NCI-H510A treated with DMSO at 0.1 percent for 48 hours (cell line): ENCODE results near the gene CACNA2D2.

Experiments
- DNase-seq: peaks from one replicate; lab custom pipeline; 2025; lab: John Stamatoyannopoulos, UW

CACNA2D2 gene

DNA sequence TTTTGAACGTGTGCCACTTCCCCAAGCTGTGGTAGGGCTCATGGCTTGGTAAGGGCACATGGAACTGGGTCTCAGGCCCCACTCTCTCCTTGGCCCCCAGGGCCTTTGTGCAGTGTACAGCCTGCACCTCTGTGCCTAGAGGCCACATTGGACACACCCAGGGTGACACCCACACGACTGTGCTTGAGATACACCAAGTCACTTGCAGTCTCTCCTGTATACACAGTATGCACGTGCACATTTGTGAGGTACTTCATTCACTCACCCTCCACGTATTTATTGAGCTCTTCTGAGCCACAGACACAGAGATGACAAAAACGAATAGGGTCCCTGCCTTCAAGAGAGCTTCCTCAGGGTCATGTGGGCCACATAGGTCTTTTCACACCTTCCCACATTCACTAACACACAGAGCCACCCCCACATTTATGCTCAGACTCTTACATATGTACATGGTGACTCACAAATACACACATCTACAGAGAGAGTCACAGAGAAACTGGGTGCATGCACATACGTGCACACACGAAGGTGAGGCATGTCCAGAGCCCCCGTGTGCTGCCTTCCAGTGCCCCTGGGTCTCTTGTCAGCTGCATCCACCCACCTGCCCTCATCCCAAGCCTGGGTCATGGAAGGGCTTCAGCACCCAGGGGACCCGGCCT lies 134.3 kb downstream of the CACNA2D2 start:
- no peak for DNase-seq

DNA sequence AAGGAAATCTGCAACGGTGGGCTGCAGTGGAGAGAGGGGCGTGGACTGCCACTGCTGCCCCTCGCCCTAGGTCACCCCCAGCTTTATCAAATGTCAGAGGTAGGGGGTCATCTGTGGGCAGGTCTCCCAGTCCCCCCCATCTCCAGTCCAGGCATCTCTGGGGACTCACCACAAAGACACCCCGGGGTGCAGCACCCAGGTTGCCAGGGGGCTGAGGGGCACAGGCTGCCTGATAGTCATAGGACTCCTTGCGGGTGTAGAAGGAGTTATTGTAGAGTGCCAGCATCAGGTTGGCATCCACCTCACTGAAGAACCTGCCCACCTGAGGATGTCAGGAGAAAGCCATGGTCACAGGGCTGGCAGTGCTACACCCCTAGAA lies 137.6 kb downstream of the CACNA2D2 start:
- DNase-seq = no peak

DNA sequence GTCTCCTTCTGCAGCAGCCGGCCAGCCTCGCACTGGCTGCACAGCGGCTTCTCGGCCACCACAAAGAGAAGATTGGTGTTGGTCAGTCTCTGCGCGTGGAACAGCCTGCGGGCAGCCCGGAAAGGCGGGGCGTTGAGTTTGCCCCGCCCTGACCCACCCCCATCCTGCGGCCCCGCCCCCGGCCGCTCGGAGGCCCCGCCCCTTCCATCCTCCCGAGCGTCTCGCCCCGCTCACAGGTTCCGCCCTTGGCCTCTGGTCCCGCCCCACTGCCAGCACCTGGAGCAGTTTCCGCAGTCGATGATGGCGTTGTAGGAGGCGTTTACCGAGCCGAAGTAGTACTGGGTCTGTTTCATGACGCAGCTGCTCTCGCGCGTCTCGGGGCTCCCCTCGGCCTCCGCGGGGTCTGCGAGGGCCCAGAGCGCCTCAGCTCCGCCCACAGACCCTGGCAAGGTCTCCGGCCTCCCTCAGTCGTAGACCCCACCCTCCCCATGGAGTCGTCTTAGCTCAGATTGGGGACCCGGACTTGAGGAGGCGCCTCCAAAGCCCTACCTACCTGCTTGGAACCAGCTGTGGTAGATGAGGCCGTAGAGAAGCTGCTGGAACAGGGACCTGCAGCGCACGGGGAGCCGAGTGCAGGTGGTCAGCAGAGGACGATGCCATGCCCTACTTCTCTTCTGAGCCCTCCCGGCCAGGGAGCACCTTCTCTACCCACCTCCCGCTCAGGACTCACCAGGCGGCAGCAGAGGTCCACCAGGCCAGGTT lies 138.2 kb downstream of the CACNA2D2 start:
- DNase-seq = no peak

DNA sequence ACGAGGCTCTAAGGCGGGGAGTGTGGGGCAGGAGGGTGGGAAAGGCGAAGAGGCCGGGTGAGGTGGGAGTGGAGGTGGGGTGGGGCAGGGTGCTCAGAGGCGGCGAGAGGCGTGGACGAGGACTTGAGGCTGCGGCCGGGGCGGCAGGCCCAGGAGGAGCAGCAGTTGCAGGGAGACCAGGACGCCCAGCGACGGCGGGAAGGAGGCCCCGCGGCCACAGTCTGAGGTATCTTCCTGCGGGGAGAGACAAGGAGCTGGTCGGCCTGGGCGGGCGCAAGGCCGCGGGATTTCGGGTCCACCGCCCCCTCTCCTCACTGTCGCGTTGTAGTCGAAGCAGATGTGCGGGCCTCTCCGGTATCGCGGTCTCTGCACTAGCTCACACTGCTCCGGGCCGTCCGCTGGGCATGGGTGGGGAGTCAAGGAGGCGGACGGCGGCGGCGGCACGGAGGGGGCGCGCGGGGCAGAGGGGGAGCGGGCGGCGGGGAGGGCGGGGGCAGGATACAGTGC lies 138.8 kb downstream of the CACNA2D2 start:
- no peak for DNase-seq

DNA sequence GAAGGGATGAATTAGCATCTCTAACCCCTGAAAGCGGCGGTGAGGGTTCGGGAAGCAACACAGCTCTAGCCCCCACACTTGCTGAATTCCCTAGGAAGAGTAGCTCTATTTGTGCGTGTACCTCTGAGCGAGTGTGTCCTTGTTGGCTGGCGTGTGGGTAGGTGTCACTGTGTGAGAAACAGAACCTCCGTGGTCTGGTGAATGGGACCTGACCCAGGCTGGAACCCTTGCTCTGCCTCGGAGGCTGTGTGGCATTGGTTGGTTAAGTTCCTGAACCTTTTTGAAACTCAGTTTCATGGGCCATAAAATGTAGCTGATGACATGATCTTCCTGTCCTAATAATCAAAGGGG lies 143.7 kb downstream of the CACNA2D2 start:
- DNase-seq = no peak

DNA sequence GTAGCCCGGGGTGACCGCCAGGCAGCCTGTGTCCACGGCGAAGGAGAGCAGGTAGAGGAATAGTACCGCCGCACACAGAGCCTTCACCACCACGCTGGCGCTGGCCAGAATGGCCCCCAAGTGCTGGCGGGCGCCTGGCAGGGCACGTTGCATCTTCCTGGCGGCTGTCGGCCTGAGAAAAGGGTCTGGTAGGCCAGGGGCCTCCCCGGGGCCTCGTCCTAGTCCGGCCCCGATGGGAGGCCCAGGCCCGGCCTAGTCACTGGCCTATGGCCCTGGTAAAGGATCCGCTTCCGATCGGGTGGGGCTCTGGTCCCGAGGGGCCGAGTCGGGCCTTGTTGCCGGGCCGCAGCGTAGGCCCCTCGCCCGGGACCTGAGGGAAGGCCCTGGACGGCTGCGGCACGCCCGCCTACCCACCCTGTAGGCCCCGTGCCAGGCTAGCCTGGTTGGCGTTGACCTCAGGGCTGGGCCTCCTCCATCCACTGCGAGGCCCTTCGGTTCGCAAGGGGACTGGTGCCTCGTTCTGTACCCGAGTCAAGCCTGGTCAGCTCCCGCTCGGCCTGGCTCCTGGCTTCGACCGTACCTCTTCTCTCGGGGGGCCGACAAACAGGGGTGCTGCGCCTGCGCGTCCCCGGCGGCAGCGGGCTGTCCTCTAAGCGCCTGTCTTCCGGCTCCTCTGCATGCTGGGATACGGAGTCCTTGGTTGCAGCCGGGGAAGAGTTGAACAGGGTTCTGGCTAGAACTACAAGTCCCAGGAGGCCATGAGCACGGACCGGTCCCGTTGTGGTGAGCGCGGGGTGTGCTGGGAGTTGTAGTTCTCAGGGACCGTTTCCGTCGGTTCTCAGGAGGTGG lies 144.3 kb downstream of the CACNA2D2 start, which contains the start of gene TMEM115:
Gene TMEM115 (minus strand): TSS at position 611 of the 849 bp plus-strand sequence. CDS start 458 bp downstream, at position 153.
- peak; percentile 87 for DNase-seq

DNA sequence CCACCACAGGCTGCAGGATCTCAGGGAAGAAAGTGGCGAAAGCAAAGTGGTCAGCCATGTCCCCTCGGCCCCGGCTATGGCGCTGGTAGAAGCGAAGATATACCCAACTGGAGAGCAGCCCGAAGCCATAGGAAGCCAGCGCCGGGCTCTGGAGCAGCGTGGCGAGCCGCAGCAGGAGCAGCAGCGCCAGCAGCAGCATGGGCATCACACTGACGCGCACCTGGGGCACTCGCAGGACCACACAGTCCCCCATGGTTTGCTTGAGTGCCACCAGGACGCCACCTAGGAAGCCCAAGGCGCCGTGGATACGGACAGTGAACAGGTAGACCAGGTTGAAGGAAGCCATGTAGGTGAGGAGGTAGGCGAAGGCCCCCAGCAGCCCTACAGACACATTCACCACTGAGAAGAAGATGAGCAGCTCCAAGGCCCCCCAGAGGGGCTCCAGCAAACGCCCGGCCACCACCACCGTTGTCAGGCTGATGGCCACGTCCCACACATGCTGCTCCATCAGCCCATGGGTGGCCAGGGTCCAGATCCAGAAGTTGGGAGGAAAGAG lies 145.0 kb downstream of the CACNA2D2 start:
- DNase-seq = no peak

DNA sequence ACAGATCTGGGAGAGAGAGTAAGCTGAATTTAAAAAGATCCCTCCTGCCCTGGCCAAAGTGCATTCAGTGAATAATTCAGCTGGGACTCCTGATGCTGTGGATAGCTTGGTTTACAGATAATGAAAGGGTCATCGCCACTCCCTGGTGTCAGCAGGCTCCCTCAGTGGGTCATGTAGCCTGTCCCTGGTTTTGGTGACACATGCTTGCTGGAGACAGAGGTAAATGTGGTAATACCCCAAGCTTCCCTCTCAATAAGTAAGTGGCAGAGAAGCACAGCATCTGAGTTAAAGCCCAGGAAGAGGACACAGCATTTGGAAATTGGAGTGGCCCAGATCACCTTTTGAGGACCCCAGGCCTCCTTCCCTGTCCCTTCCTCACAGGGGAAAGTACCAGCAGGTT lies 146.0 kb downstream of the CACNA2D2 start:
- DNase-seq = no peak

DNA sequence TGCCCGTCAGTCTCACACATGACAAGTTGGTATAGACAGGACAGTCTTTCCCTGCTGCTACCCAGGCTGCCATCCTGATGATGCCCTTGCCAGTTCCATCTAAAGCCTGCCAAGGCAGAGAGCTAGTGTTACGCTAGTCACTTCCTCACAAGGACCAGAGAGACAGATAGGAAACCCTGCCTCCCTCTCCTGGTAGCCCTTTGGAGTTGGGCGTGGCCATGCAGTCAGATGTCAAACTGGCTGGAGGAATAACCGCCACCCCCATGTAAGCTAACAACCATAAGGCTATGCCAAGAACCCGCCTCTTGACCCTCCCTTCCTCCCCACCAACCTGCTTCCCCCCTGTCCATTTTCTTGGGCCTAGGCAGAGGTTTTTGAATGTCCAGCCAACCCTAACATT lies 146.9 kb downstream of the CACNA2D2 start:
- DNase-seq = peak; percentile 26

DNA sequence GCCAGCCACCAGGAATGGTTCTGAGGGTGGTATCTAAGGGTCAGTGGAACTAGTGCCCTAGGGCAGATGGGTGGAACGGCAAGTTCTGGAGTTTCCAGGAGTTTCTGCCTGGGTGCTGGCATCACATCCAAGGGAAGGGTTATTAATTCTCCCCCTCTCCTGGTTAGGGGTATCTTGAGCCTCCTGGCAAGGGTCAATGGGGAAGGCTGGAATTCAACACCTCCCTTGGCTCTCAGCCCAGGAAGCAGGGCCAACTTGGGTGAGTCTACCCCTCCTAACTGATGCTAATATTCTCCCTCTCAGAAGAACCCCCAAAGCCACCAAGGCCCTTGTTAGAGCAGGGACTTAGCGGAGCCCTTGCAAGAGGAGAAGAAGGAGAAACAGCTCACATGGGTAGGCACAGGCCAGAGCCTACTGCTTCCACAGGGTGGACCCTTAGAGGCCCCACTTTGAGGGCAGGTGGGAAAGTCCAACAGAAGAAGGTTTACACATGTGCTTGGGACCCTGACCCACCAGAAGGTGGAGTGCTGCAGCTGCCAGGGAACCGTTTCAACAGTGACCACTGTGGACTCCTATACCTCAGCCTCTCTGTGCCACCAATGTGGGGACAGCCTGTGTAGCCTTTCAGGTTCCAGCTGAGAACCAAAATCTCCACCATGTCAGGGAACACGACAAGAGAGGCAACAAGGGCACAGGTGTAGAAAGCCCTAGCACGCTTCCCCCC lies 147.4 kb downstream of the CACNA2D2 start:
- DNase-seq = no peak

DNA sequence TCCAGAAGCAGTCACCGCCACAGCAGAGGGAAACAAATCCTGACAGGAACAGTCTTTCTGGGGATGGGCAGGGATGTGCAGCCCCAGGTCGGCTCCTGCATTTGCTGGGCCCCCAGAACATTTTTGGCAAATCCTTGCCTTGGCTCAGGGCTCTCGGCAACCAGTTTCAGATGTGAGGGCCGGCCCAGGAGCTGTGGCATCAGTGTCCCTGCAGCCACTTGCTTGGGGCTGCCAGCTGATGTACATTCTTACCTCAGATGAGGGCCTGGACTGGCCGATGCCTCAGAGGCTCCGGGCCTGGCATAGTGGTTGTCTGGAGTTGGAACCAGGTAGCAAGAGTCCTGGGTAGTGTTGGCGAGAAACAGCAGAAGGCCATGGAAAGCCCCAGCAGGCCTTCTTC lies 148.6 kb downstream of the CACNA2D2 start:
- DNase-seq = no peak

DNA sequence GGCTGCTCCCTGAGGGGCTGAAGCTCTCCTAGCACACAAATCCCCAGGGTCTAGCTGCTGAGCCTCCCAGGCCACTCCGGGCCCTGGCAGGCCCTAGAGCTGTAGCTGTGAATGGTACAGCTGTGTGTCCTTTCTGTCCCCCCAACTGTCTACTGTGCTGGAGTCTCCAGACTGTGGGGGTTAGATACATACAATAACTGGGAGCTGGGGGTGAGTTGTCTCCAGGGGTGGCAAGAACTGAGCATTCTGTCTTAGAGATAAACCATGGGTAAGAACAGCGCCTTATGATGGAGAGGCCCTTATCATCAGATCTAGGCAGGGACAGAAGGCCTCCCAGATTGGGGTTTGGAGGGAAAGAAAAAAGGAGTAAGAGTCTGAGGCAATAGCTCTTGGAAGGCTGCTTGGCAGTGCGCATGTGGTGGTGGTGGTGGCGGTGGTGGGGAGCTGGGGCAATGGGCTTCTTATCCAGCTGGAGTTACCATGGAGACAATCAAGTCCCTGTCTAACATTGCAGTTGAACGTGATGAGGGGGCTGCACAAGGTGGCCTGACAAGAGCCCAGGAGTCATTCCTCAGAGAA lies 149.2 kb downstream of the CACNA2D2 start:
- no peak for DNase-seq

DNA sequence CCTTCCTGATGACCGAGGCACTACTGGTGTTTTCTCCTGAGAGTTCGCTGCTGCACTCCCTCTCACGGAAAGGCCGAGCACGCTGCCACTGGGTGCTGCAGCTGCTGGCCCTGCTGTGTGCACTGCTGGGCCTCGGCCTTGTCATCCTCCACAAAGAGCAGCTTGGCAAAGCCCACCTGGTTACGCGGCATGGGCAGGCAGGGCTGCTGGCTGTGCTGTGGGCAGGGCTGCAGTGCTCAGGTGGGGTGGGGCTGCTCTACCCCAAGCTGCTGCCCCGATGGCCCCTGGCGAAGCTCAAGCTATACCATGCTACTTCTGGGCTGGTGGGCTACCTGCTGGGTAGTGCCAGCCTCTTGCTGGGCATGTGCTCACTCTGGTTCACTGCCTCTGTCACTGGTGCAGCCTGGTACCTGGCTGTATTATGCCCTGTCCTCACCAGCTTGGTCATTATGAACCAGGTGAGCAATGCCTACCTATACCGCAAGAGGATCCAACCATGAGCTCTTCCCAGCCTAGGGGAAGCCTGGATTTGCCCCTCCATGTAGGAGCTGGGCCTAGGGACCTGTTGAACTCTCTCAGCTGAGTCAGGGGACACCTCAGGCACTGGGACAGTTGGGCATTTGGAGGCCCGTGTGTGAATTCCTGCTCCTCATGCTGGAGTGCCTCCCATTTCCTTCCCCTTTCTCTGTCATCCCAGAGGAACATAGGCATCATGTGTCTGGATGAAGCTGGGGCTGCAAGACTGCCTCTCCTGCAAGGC lies 150.0 kb downstream of the CACNA2D2 start:
- DNase-seq = no peak

DNA sequence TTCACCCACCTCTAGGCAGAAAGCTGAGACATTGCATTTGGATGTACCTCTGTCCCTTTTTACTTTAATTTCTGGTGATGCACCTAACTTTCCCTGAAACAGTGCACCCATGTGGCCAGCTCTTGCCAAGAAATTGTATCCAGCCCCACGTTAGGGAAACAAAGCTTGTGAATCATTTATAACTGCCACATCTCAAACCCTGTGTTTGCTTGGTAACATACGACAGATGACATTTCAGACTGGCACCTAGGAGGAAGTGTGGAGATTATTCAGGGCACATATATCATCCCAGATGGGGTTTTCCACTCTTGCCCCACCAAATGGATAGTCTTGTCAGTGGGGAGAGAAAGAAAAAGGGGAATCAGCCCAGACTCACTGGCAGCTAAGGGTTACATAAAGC lies 150.7 kb downstream of the CACNA2D2 start:
- DNase-seq = no peak

DNA sequence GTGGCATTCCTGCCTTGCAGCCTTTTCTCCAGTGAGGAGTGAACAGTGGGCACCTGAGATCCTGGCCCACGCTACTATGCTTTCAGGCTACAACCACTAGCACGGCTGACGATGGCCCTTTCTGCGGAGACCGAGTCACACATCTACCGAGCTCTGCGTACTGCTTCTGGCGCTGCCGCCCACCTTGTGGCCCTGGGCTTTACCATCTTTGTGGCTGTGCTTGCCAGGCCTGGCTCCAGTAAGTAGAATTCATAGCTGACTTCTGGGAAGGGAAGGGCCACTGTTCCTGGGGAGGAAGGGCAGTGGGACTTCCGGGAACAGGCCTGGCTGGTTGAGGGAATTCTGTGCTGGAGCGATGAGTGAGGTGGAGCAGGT lies 152.1 kb downstream of the CACNA2D2 start:
- no peak for DNase-seq

DNA sequence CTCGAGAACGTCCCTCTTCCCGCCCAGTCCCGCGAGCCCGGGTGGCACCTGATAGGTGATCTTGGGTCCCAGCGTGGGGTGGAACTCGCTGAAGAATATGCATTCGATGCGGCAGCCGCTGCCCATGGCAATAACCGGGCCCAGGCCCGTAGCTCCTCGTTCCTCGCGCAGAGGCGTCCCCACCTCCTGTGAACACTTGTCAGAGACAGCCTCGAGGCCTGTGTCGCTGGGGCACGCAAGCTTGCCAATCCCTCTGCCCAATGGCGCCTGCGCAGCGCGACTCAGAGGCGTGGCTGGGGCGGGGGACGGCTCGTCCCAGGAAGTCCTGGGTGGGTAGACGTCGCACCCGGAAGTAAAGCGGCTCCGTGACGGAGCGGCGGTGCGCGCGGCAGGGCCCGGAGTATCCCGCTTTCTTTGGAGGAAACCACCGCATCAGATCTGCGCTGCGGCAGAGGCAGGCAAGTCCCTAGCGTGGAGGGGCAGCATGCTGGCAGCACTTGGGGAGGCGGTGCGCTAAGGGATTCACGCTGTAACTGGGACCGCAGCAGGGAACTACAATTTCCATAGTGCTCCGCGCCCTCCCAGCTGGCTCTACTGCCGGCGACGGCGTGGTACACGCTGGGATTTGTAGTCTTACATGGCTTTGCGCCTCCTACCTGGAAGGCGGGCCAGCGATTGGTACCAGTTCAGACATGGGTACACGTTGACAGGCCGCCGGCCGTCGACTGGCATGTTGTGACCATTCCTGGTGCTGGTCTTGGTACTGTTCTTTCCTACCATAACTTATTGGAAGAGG lies 152.7 kb downstream of the CACNA2D2 start, which contains the start of the genes CYB561D2 and NPRL2:
Gene CYB561D2 (plus strand): TSS at position 336 of the 796 bp plus-strand sequence. CDS start 572 bp downstream, outside the sequence.
Gene NPRL2 (minus strand): TSS at position 249 of the 796 bp plus-strand sequence. CDS start 123 bp downstream, at position 126.
- DNase-seq = peak; percentile 83

DNA sequence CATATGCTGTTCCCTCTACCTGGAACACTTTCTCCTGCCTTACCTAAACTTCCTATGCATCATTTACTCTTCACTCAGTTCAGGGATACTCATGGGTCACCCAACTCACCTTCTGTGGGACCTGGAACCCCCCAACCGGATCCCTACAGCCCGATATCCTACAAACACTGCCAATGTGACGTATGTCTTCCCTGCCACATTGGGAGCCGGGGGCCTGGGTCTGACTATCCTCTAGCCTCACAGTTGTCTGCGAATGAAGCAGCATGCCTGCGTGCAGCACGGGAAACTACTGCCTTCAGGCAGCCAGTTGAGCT lies 153.3 kb downstream of the CACNA2D2 start:
- no peak for DNase-seq

DNA sequence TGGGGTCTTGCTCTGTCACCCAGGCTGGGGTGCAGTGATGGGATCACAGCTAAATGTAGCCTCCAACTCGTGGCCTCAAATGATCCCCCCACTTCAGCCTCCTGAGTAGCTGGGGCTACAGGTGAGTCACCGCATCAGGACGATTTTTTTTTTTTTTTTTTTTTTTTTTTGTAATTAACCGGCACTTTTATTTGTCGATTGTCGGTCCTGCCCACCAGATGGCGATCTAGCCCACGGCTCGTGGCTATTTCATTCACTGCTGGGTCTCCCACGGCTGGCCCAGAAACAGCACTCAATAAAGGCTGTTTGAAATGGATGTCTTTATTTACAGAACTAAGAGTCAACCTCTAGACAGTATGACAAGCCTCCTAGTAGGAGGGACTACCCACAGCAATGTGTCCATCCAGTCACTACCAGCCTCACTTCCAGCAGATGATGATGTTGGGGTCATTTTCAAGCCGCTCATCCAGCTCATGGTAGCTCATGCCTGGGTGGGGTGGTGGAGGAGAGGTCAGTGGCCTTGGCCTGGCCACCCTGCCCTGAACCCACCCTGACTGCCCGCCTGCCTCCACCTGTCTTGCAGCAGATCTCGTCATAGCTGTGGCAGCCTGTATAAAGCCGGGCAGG lies 156.1 kb downstream of the CACNA2D2 start:
- DNase-seq = peak; percentile 58
